ENCODE results near the gene DFFB.
A peak's percentile ranks its signal among the peaks of the same experiment; 100 is the strongest.
"Not testable (repeated sequence)": the region's sequence is repeated elsewhere in the genome, so short reads cannot be mapped to it uniquely, and the experiment has no call there.

The DFFB gene

GRCh38 chr1:3908886-3909517 lies 51.7 kb downstream of the DFFB start:
- no peak for DNase-seq (ENCODE audit: low spot score)

DNA sequence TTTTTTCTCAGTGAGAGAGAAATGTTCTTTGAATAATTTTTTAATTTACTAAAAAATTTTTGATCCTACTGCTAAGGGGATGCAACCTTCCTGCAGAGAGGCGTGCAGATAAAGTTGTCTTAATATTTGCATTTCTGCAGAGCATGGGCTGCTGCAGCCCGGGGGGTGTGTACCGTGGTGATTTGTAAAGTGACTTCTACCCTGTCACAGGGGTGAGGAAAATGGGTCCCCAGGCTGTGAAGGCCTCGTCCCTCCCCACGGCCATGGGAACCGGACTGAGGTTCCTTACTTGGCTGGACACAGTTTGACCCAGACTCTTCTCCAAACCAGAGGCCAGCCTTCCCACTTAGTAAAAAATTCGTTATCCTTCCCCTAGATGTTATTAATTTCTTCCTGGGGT lies 52.3 kb downstream of the DFFB start:
- no peak for DNase-seq (ENCODE audit: low spot score)

- DNase-seq (ENCODE audit: low spot score) = no peak
Observed at GRCh38 chr1:3910049-3910731, 52.9 kb downstream of the DFFB start.

DNA sequence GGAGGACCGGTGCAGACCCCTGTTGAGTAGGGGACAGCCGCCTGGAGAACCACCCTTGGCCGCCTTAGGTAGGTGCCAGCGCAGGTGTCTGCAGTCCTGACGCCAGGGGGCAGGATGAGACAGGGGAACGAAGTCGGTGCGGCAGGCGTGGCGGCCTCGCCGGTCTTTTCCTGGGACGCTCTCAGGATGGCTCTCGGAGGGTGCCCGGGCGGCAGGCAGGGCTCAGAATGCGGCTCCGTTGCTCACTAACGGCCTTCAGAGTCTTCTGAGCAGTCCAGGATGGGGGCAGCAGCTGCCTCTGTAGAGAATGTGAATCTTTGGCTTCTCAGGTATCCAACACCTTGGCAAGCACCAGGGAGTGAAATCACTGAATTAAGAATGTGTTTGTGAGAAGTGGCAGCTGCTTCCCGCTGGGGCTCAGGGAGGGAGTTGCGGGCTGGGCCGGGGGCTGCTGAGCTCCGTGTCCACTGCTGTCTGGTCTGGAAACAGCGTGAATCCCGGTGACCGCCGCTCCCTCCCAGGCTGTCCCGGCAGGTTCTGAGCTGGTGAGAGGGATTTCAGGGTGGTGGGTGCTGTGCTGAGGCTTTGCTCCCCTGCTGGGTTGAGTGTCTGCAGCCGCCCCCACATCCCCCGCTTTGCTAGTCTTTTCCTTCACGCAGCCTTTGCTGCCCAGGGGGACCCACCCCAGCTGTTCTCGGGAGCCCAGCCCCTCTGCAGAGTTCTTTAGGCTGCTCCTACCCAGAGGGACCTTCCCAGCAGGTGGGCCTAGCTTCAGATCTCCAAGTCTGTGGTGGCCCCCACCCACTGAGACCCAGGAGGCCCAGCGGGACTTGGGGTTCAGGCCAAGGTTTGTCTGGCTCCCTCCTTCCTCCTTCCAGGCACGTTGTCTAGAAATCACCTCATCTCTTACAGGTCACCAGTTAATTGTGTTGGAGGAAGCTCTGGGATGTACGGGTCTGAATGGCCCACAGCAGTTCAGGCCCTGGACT lies 53.9 kb downstream of the DFFB start:
- DNase-seq (ENCODE audit: low spot score) = peak; percentile 56

- DNase-seq (ENCODE audit: low spot score) = no peak
Observed at GRCh38 chr1:3911981-3912808, 54.9 kb downstream of the DFFB start.

DNA sequence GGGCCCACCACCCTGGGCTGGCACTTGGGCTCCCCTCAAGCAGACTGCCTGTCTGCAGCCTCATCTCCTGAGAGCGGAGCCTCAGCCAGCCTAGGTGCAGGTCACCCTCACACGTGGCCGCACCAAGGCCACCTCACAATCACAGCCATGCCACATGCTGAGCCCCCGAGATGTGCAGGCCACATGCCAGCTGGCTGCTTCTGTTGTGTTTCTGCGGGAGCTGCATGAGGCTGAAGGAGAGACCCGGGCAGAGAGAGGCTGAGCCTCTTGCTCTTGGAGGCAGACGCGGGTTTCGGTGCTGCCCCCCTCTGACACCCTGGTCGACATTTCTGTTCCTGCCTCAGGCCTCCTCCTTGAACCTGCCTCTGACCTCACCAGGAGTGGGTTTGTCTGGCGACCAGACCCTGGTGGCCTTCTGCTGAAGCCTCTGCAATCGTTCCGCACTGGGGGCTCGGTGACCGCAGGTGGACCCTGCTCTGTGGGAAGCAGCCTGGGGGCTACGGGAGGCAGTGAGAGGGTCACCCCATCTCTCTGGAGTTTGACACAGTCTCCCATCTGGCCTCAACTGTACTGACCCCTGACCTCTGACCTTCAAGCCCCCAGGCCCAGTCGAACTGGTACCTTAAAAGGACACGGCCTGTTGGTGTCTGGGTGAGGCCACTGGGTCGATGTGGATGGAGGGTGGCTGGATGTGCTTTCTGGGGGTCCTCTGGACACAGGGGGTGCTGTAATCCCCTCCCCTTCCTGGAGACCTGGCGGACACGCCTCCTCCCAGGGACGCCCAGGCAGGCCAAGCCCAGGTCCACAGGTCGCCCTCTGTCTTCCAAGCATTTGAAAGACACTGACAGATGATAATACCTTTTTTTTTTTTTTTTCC lies 55.8 kb downstream of the DFFB start:
- no peak for DNase-seq (ENCODE audit: low spot score)

DNA sequence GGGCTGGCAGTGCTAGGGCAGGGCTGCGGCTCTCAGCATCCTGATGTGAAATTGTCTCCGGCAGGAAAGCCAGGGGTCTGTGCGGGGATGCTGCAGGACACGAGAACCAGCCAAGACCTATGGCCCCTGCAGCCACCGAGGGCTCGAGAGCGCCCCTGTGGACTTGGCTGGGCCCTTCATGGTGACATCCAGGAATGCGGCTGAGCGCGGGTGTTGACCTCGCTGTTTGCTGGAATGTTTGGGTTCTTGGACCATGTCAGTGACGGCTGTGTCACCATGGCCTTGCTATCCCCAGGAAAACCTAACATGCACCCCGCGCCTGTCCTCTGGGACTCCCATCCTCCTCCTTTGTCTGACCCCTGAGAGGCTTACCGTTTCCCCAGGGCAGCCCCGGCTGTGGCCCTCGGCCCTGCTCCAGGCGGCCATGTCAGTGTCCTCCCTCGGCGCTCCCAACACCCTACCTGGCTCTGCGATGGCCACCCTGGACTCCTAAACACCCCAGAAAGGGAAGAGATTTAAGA lies 57.1 kb downstream of the DFFB start:
- no peak for DNase-seq (ENCODE audit: low spot score)

GRCh38 chr1:3914911-3915310 lies 57.6 kb downstream of the DFFB start:
- DNase-seq (ENCODE audit: low spot score) = no peak

DNA sequence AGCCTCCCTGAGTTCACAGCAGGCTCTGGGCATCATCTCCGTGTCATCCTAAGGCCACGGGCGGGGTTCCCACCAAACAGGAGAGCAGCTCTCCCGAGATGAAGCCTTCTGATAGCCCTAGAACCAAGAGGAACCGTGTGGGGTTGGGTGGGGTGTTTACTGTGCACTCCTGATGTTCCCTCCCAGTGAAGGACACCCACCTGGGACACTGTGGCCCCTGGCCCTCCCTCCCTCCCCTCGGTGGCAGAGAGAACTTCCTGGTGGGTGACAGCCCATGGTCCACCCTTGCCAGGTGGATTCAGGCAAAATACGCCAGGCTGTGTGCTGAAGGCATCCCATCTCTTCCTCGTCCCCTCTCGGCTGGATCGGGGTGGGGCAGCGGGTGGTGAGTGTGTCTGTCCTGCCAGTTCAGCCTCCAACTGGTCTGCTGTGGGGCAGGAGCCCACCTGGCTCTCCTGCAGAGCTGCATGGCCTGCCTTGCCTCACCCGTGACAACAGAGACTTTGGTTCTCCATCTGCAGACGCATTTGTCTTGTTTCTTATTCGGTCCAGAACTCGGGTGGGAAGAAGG lies 58.4 kb downstream of the DFFB start:
- DNase-seq (ENCODE audit: low spot score) = no peak

DNA sequence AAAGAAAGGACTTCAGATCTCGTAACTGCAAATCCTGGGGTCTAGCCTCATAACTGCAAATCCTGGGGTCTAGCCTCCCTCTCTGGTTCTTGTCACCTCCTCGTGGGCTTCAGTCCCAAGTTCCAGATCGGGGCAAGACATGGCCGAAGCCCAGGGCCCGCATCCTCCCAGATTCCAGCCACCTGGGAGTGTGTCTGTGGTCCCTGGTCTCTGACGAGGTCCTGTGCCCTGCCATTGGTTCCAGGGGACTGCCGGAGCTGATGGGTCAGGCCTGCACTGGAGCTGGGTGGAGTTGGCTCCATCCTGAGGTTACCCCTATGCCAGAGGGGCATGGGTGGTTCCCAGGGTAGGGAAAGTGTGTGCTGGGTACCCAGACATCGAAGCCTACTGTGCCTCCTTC lies 60.5 kb downstream of the DFFB start:
- no peak for DNase-seq (ENCODE audit: low spot score)

DNA sequence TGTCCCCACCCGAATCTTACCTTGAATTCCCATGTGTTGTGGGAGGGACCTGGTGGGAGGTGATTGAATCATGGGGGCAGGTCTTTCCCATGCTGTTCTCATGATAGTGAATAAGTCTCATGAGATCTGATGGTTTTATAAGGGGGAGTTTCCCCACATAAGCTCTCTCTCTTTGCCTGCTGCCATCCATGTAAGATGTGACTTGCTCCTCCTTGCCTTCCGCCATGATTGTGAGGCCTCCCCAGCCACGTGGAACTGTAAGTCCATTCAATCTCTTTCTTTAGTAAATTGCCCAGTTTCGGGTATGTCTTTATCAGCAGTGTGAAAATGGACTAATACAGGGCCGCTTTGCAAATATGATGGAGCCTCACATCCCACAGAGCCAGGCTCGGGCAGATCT lies 61.1 kb downstream of the DFFB start:
- DNase-seq (ENCODE audit: low spot score) = not testable (repeated sequence)

- no peak for DNase-seq (ENCODE audit: low spot score)
Observed at GRCh38 chr1:3918966-3919611, 61.8 kb downstream of the DFFB start.

- DNase-seq (ENCODE audit: low spot score) = no peak
Observed at GRCh38 chr1:3919706-3920105, 62.4 kb downstream of the DFFB start.

GRCh38 chr1:3921765-3922164 lies 64.5 kb downstream of the DFFB start:
- no peak for DNase-seq (ENCODE audit: low spot score)

GRCh38 chr1:3922201-3922725 lies 65.0 kb downstream of the DFFB start:
- DNase-seq (ENCODE audit: low spot score) = no peak

DNA sequence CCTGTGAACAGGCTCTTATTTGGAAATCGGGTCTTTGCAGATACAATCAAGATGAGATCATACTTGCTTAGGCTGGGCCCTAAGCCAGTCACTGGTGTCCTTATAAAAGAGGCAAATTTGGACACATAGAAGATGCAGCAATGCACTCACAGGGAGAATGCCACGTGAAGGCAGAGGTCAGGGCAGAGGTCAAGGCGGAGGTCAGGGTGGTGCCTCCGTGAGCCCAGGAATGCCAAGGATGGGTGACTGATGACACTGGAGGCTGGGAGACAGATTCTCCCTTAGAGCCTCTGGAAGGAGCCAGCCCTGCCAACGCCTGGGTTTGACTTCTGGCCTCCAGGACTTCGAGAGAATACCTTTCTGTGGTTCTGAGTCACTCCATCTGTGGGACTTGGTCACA lies 65.6 kb downstream of the DFFB start:
- no peak for DNase-seq (ENCODE audit: low spot score)

DNA sequence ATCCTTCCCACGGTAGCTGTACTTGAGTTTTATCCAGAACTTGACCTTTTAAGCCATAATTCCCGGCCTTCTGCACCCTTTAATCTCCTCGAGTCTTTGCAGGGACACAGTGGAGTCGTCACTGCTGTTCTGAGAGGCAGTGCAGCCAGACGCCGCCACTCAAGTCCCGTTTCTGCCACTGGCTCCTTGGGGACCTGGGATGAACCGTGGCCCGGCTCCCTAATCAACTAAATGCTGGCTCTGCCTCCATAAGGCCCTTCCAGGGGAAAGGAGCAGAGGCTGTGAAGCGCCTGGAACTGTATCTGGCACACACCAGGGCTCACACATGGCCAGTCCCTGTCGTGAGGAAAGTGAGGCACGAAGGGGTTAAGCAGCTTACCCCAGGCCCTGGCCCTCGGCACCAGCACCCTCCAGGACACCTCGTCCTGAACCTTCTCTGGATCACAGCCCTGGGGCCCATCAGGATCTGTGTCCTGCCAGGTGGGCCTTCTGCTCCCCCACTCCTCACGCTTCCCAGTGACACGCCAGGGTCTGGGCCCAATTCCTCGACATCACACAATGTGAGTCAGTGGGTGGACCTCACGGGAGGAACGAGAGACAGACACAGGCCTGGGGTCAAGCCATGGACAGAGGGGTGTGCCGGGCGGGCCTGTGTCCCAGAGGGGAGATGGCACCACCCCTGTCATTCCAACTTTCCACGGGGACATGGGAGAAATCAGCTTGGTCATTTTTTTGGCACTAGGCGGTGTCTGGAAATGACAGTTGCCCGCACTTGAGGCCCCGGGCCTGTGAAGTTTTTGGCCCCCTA lies 66.3 kb downstream of the DFFB start:
- DNase-seq (ENCODE audit: low spot score) = no peak

DNA sequence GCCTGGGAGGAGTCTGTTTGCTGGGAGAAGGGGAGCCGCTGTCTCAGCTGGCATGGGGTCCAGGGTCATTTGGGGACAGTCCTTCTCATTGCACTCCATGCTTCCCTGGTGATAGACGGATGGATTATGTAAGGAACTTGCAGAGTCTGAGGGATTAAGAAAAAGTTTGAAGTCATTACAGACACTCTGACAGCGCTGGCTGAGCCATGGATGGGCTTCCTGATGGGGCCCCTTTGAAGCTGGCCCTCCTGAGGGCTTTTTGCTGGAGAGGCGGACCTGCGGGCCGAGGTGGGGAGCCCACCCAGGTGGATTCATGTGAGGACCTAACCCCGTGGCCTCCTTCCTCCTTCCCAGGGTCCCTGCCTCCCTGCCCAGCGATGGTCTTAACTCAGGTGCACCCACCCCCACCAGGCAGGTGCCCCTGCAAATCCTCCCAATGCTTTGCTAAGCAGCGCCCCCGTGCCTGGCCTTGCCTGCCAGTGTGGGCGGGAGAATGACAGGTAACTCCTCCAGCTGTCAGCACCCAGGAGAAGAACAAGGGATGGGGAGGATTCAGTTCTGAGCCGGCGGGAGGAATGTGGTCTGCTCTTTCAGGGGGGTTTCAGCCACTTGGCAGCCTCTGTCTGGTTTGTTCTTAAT lies 67.0 kb downstream of the DFFB start:
- DNase-seq (ENCODE audit: low spot score) = no peak
